Endodermal cell (in vitro differentiated cells): ENCODE results near the gene PPIL1. TPM values are rescaled to one million over a fixed set of nuclear protein-coding genes. Genes with fewer than 3 reads are reported as not detected.

ENCODE experiments used
- DNase-seq: peaks from one replicate; pipeline ENCODE4 v3.0.0-alpha.2; 2017
- H3K27ac ChIP-seq: 2 replicates; pipeline ENCODE4 v1.5.1; 2013; ENCODE audit warnings: mild to moderate bottlenecking, low read depth, low read length, moderate library complexity
- H3K27me3 ChIP-seq: 2 replicates; pipeline ENCODE4 v1.6.1; 2013; ENCODE audit warnings: mild to moderate bottlenecking, low read length, moderate library complexity; ENCODE audit not compliant: insufficient read depth, control insufficient read depth, poor library complexity, severe bottlenecking
- H3K36me3 ChIP-seq: 2 replicates; pipeline ENCODE4 v1.7.0; 2013; ENCODE audit warnings: mild to moderate bottlenecking, low read length, moderate library complexity; ENCODE audit not compliant: control insufficient read depth, insufficient read depth
- H3K4me1 ChIP-seq: one replicate; pipeline ENCODE4 v1.7.0; 2013; ENCODE audit warnings: low read length; ENCODE audit not compliant: control insufficient read depth, insufficient read depth
- H3K4me3 ChIP-seq: 2 replicates; pipeline ENCODE4 v1.5.1; 2013; ENCODE audit warnings: mild to moderate bottlenecking, low read length, moderate library complexity
- H3K9ac ChIP-seq: 2 replicates; pipeline ENCODE4 v1.6.1; 2013; ENCODE audit warnings: mild to moderate bottlenecking, low read length, moderate library complexity; ENCODE audit not compliant: poor library complexity, severe bottlenecking; ENCODE audit errors: extremely low read depth
- H3K9me3 ChIP-seq: 2 replicates; pipeline ENCODE4 v1.6.1; 2013; ENCODE audit warnings: mild to moderate bottlenecking, low read length, moderate library complexity; ENCODE audit not compliant: control insufficient read depth
- H3K27ac Mint-ChIP-seq: 2 replicates; pipeline ENCODE4 v1.8.0; 2020; ENCODE audit warnings: mixed read lengths
- H3K27me3 Mint-ChIP-seq: 2 replicates; pipeline ENCODE4 v1.8.0; 2021; ENCODE audit warnings: mild to moderate bottlenecking, mixed read lengths; ENCODE audit not compliant: insufficient read depth
- H3K36me3 Mint-ChIP-seq: 2 replicates; pipeline ENCODE4 v1.8.0; 2020; ENCODE audit warnings: low read depth, mixed read lengths
- H3K4me1 Mint-ChIP-seq: 2 replicates; pipeline ENCODE4 v1.8.0; 2020; ENCODE audit warnings: mixed read lengths
- H3K4me3 Mint-ChIP-seq: 2 replicates; pipeline ENCODE4 v1.8.0; 2020; ENCODE audit warnings: mild to moderate bottlenecking, moderate library complexity, mixed read lengths
- H3K9me3 Mint-ChIP-seq: 2 replicates; pipeline ENCODE4 v1.8.0; 2020; ENCODE audit warnings: mild to moderate bottlenecking, mixed read lengths
- WGBS, 2 experiments: methylation state at CpG; one replicate each; pipeline versions ENCODE4 v1.1.5 to v1.1.7; 2013; ENCODE audit warnings: missing lambda C conversion rate in 2 of 2, mixed read lengths in 1 of 2; ENCODE audit not compliant: insufficient coverage in 1 of 2, insufficient read length in 1 of 2; 5-methylcytosine and 5-hydroxymethylcytosine counted together
- total RNA-seq, 2 donors: library from RNA; stranded (reverse); fragmentation: NEBNext Ultra II Directional in 1 of 2; extraction: Animal tissue kit (Norgen Biotek cat#: 25700) in 1 of 2; gene quantifications; 2 replicates in 1 of 2; 3 replicates in 1 of 2; pipeline ENCODE4 v1.2.1, GENCODE V29; 2021
- TF ChIP-seq, protein P1 (sequence below): fragments of 200-600 bp; sonication (generic); conservative IDR thresholded peaks from 2 replicates; pipeline ENCODE4 v1.5.0; 2021; ENCODE audit warnings: antibody characterized with exemption, mild to moderate bottlenecking

PPIL1 gene
- total RNA-seq, 2 donors from 2014 or later = 36.7 to 53.3 TPM

DNA sequence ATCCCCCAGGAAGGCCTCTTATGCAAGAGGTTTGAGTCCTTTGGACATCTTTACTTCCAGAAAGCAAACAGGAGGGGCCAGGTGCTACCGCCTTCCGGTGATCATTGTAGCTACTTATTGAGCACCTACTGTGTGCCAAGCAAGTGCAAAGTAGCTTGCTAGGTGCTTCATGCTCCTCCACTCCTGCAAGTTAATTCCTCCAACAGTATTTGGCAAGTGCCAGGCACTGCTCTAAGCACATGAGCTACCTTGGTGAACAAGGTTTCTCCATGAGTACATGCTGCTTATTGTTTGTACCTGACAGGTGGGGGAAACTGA, 37.6 kb downstream of the PPIL1 start:
- H3K27me3 Mint-ChIP-seq = peaks cover 70% of the 10 kb centered on the region
- H3K4me1 Mint-ChIP-seq = peaks cover 11% of the 10 kb centered on the region
- Histone ChIP-seq H3K27ac (no peak overlapping the region), H3K9ac (no peak overlapping the region), H3K4me3 (no peak overlapping the region), H3K4me1 (peaks cover 3% of the 10 kb centered on the region), H3K36me3 (no peaks in the 10 kb centered on the region), H3K9me3 (no peaks in the 10 kb centered on the region), H3K27me3 (peaks cover 72% of the 10 kb centered on the region)
- H3K36me3 Mint-ChIP-seq = no peaks in the 10 kb centered on the region
- H3K9me3 Mint-ChIP-seq = peaks cover 5% of the 10 kb centered on the region
- TF ChIP-seq, protein P1, sequence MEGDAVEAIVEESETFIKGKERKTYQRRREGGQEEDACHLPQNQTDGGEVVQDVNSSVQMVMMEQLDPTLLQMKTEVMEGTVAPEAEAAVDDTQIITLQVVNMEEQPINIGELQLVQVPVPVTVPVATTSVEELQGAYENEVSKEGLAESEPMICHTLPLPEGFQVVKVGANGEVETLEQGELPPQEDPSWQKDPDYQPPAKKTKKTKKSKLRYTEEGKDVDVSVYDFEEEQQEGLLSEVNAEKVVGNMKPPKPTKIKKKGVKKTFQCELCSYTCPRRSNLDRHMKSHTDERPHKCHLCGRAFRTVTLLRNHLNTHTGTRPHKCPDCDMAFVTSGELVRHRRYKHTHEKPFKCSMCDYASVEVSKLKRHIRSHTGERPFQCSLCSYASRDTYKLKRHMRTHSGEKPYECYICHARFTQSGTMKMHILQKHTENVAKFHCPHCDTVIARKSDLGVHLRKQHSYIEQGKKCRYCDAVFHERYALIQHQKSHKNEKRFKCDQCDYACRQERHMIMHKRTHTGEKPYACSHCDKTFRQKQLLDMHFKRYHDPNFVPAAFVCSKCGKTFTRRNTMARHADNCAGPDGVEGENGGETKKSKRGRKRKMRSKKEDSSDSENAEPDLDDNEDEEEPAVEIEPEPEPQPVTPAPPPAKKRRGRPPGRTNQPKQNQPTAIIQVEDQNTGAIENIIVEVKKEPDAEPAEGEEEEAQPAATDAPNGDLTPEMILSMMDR = no peak
- no peak overlapping the region for H3K4me3 Mint-ChIP-seq
- H3K27ac Mint-ChIP-seq = no peak overlapping the region
- DNase-seq = no peak
- WGBS, 2 experiments = 93 to 100% methylated on average over 2 of the region's 2 CpGs

DNA sequence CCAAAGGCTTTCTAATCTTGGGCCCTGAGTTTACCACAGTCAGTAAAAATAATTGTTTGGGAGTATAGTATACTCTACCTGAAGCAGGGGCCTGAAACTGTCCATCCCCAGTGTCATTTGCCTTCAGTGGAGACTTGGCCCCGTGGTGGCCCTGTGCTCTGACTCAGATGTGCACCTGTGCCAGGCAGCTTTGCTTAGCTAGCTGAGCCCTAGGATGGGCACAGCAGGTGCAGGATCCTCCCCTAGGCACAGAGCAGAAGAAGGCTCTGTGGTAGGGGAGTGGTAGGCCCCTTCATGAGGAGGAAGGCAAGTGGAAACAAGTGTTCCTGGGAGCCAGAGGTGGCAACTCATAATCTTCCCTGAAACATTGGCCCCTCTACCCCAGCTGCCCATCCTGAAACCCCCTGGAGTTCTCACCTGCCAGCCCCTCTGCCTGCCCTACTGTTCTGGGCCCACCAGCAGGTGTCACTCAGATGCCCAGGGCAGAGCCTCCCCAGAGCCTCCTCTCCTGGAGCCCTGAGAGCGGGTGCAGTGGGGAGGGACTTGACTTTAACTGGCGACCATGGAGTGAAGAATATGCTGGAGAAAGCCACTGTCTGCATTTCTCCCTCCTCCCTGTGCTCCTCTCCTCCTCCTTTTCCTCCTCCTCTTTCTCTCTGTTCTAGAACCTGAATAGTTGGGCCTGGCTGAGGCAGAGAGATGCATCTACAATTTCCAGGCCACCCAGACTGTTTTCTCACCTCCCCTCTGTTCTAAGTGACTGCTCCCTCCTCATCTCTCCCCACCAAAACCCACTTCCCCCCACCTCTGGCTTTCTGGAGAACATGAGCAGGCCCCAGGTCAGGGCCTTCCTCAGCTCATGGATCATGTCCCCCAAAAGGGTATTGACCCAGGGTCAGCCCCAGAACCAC, 38.2 kb downstream of the PPIL1 start:
- no peaks in the 10 kb centered on the region for H3K36me3 ChIP-seq
- peaks cover 66% of the 10 kb centered on the region for H3K27me3 ChIP-seq
- H3K9ac ChIP-seq = no peak overlapping the region
- 80 to 90% methylated on average over 1 to 3 of the region's 3 CpGs for WGBS, 2 experiments
- Mint-ChIP-seq H3K36me3 (no peaks in the 10 kb centered on the region), H3K9me3 (peaks cover 5% of the 10 kb centered on the region), H3K4me3 (no peak overlapping the region), H3K4me1 (peaks cover 11% of the 10 kb centered on the region), H3K27ac (no peak overlapping the region), H3K27me3 (peaks cover 65% of the 10 kb centered on the region)
- H3K9me3 ChIP-seq = no peaks in the 10 kb centered on the region
- no peak for DNase-seq
- TF ChIP-seq, protein P1 = no peak
- H3K4me1 ChIP-seq = peaks cover 3% of the 10 kb centered on the region
- H3K27ac ChIP-seq = no peak overlapping the region
- no peak overlapping the region for H3K4me3 ChIP-seq

DNA sequence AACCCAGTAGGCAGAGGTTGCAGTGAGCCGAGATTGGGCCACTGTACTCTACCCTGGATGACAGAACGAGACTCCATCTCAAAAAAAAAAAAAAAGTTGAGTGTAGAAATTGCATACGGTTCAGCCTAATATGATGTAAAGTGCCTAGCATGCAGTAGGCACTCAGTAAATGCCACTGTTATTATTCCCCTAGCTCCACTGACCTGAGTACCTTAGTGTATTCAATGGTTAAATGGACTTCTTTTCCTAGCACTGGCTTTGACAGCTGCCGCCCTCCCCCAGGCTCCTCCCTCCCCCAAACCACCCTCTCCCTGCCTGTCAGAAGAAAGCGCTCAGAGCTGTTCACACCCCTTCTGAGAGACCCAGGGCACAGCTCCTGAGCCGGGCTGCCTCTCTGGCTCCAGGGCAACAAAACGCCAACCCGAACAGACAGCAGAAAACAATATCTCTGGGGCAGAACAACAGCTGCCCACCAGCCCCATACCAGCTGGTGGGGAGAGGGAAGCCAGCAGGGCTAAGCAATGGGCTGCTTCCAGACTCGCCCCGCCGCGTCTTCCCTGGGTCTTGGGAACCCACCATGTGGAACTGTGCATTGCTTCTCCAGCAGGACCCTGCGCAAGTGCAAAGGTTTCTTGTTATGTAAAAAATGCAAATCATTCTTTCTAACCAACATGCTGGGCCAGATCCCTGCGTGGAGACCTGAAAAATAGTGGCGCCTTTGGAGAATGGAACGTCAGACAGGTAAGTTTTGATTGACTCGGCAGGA, 39.8 kb downstream of the PPIL1 start:
- Histone ChIP-seq H3K27ac (peak overlapping the region; percentile 66), H3K27me3 (peaks cover 50% of the 10 kb centered on the region), H3K9ac (no peak overlapping the region), H3K4me3 (no peak overlapping the region), H3K9me3 (no peaks in the 10 kb centered on the region), H3K36me3 (no peaks in the 10 kb centered on the region), H3K4me1 (no peaks in the 10 kb centered on the region)
- no peaks in the 10 kb centered on the region for H3K36me3 Mint-ChIP-seq
- H3K4me1 Mint-ChIP-seq = peaks cover 6% of the 10 kb centered on the region
- DNase-seq = peak; percentile 79
- H3K27me3 Mint-ChIP-seq = peaks cover 50% of the 10 kb centered on the region
- 45 to 52% methylated on average over 12 to 17 of the region's 17 CpGs for WGBS, 2 experiments
- TF ChIP-seq, protein P1 = no peak
- H3K9me3 Mint-ChIP-seq = peaks cover 5% of the 10 kb centered on the region
- no peak overlapping the region for H3K27ac Mint-ChIP-seq
- no peak overlapping the region for H3K4me3 Mint-ChIP-seq
